HepG2 (cell line): ENCODE measurements around the gene FUOM. TPM values are rescaled to one million over a fixed set of nuclear protein-coding genes. Genes with fewer than 3 reads are reported as not detected.

Source experiments
- CTCF ChIP-seq: sonication (generic); formaldehyde crosslinking; IDR thresholded peaks from 2 replicates; pipeline ENCODE4 v1.5.0; 2020; ENCODE audit warnings: mild to moderate bottlenecking, missing genetic modification reagents, moderate library complexity
- NFYC ChIP-seq: IDR thresholded peaks from 2 replicates; pipeline ENCODE4 v1.6.1; 2016; ENCODE audit warnings: missing genetic modification reagents, missing compliant biosample characterization
- SKI ChIP-seq: fragments of 450-650 bp; IDR thresholded peaks from one replicate; pipeline ENCODE4 v1.6.1; 2018; ENCODE audit warnings: mild to moderate bottlenecking; ENCODE audit not compliant: partially characterized antibody
- TGIF2 ChIP-seq: IDR thresholded peaks from 2 replicates; pipeline ENCODE4 v1.6.1; 2016; ENCODE audit warnings: control low read depth, missing compliant biosample characterization
- ZNF772 ChIP-seq: sonication (generic); formaldehyde crosslinking; IDR thresholded peaks from 2 replicates; pipeline ENCODE4 v1.5.0; 2020; ENCODE audit warnings: mild to moderate bottlenecking, missing genetic modification reagents
- polyA plus RNA-seq, 8 experiments: library from polyadenylated mRNA; depleted of rRNA in 3 of 8; stranded (reverse) in 7 of 8; unstranded in 1 of 8; fragments of >200 nt; fragmentation: Illumina TruSeq in 4 of 8; extraction: Trizol in 4 of 8; gene quantifications; 2 replicates each; pipeline versions ENCODE4 v1.2.1 to v1.2.3, GENCODE V29; 2011 to 2016; ENCODE audit warnings: low read depth in 4 of 8, missing spikeins in 1 of 8, mixed read lengths in 1 of 8; ENCODE audit not compliant: insufficient read depth in 1 of 8
- total RNA-seq, 5 experiments: library from RNA; depleted of rRNA; stranded (reverse); fragments of >200 nt; fragmentation: Illumina TruSeq; extraction: Trizol; gene quantifications; 2 replicates each; pipeline ENCODE4 v1.2.3, GENCODE V29; 2016; ENCODE audit warnings: low read depth in 1 of 5
- TF ChIP-seq, protein P1 (sequence below): sonication (generic); formaldehyde crosslinking; IDR thresholded peaks from 2 replicates; pipeline ENCODE4 v1.4.0; 2020; ENCODE audit warnings: missing genetic modification reagents

Gene FUOM
- total and polyA plus RNA-seq, 2 of the 13 experiments (the other 11 are each of a cell fraction or from before 2014, with no cell fraction given) = 27.5 to 60.4 TPM

- TF ChIP-seq, protein P1, sequence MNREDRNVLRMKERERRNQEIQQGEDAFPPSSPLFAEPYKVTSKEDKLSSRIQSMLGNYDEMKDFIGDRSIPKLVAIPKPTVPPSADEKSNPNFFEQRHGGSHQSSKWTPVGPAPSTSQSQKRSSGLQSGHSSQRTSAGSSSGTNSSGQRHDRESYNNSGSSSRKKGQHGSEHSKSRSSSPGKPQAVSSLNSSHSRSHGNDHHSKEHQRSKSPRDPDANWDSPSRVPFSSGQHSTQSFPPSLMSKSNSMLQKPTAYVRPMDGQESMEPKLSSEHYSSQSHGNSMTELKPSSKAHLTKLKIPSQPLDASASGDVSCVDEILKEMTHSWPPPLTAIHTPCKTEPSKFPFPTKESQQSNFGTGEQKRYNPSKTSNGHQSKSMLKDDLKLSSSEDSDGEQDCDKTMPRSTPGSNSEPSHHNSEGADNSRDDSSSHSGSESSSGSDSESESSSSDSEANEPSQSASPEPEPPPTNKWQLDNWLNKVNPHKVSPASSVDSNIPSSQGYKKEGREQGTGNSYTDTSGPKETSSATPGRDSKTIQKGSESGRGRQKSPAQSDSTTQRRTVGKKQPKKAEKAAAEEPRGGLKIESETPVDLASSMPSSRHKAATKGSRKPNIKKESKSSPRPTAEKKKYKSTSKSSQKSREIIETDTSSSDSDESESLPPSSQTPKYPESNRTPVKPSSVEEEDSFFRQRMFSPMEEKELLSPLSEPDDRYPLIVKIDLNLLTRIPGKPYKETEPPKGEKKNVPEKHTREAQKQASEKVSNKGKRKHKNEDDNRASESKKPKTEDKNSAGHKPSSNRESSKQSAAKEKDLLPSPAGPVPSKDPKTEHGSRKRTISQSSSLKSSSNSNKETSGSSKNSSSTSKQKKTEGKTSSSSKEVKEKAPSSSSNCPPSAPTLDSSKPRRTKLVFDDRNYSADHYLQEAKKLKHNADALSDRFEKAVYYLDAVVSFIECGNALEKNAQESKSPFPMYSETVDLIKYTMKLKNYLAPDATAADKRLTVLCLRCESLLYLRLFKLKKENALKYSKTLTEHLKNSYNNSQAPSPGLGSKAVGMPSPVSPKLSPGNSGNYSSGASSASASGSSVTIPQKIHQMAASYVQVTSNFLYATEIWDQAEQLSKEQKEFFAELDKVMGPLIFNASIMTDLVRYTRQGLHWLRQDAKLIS (CRISPR knock-in tag) = no peak
- TF ChIP-seq CTCF (CRISPR knock-in tag) = no peak
- TF ChIP-seq TGIF2 = no peak
- TF ChIP-seq ZNF772 (CRISPR knock-in tag) = peak; percentile 59
- no peak for TF ChIP-seq NFYC
- TF ChIP-seq SKI = peak; percentile 37
- TF ChIP-seq, all 625 proteins: peak for 228
These were observed 20.7 kb upstream of the FUOM start (continued) for GRCh38 chr10:133378251-133379096.
